Measurements from ENCODE around the gene ZNF614. TPM values are rescaled to one million over a fixed set of nuclear protein-coding genes. Genes with fewer than 3 reads are reported as not detected.
A peak's percentile ranks its signal among the peaks of the same experiment; 100 is the strongest.
"Not testable (repeated sequence)": the region's sequence is repeated elsewhere in the genome, so short reads cannot be mapped to it uniquely, and the experiment has no call there.

Gene ZNF614
- polyA plus RNA-seq, 1 experiment = 7.2 TPM

DNA sequence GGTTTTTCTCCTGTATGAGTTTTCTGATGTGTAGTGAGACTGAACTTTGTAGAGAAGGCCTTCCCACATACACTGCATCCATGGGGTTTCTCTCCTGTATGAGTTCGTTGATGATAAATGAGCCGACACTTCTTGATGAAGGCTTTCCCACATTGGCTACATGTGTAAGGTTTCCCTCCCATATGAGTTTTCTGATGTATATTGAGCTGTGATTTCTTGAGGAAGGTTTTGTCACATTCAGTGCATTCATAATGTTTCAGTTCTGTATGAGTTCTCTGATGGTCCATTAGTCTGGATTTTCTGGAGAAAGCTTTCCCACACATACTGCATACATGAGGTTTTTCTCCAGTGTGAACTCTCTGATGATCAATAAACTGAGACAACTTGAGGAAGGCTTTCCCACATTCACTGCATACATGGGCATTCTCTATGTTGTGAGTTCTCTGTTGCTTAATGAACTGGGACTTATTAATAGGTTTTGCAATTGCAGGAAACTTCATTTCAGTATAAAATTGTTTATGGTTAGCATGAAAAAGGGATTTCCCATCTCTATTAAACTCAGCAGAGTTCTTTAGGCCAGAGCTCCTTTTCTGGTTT, 34.0 kb downstream of the ZNF614 start:
- POLR2A ChIA-PET = no interaction called here
- TF ChIP-seq CTCF (IDR thresholded peaks at IDR 0.05; ENCODE audit: low read depth, low read length) = no peak
- Histone ChIP-seq H3K27ac (ENCODE audit: low read depth, low read length) (no peak overlapping the region), H3K4me3 (ENCODE audit: low read depth, low read length) (no peak overlapping the region), H3K27me3 (ENCODE audit: control insufficient read depth, insufficient read depth, low read length) (no peaks in the 10 kb centered on the region), H3K9me3 (ENCODE audit: control insufficient read depth, insufficient read depth, low read length) (peaks cover 40% of the 10 kb centered on the region)
- DNase-seq (ENCODE audit: low read depth, low spot score) = no peak
- CTCF ChIA-PET = no interaction called here

GRCh38 chr19:51993422-51993821, 34.8 kb downstream of the ZNF614 start:
- no peak for TF ChIP-seq CTCF (IDR thresholded peaks at IDR 0.05; ENCODE audit: low read depth, low read length)
- ChIA-PET POLR2A (no interaction called here), CTCF (no interaction called here)

DNA sequence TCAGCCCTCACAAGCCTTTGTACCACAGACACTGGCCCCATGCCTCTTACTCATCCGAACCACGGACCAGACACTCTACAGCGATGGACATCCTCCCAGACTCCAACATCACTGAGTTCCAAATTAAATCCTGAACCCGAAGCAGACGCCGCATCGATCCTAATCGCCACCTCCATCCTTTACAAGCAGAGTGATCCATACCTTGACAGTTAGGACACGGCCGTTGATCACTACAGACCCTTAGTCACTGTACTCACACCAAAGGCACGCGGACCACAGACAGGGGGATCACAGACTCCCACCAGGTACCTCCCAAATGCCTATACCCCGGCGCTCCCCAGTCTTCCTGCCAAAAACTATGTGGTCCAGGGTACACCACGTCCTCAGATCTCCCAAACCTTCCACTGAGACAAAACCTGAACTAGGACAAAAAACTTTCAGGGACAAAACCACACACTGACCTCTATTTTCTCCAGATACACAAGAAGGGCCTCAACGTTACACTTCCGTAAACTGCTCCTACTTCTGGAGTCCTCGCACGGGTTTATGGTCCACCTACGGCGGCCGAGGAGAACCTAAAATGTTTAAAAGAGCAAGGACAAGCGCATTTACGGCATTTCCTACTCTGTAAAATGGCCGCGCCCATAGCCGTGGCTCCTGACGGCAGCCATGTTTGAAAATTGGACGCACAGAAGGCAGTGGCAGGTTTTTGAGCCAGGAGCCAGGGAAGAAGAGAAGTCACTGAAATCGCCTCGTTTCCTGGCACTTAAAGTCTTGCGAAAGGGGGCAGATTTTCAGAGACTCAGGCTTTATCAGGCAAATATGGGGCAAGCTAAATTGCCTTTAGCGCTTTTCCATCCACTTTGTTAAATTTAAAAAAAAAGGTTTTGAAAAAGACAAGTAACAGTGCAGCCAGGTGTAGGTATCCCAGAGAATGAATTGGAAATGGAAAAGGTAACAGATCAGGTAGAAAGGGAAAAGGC, 41.6 kb downstream of the ZNF614 start, which contains the start of gene ZNF350:
Gene ZNF350, minus strand, starts transcription at position 532 of the 983 bp plus-strand sequence. CDS start 12,480 bp downstream, outside the sequence.
- DNase-seq (ENCODE audit: low read depth, low spot score) = peak; percentile 90
- TF ChIP-seq CTCF (IDR thresholded peaks at IDR 0.05; ENCODE audit: low read depth, low read length) = no peak
- ChIA-PET CTCF (no interaction called here), POLR2A (no interaction called here)
- Histone ChIP-seq H3K27ac (ENCODE audit: low read depth, low read length) (peak within 1 kb of the TSS; percentile 73), H3K27me3 (ENCODE audit: control insufficient read depth, insufficient read depth, low read length) (no peaks in the 10 kb centered on the region), H3K4me3 (ENCODE audit: low read depth, low read length) (peak within 1 kb of the TSS; percentile 96), H3K9me3 (ENCODE audit: control insufficient read depth, insufficient read depth, low read length) (peaks cover 50% of the 10 kb centered on the region)

More at GRCh38 chr19:51993422-51993821, 34.8 kb downstream of the ZNF614 start:
- Histone ChIP-seq H3K4me3 (ENCODE audit: low read depth, low read length) (no peak overlapping the region), H3K27ac (ENCODE audit: low read depth, low read length) (no peak overlapping the region), H3K9me3 (ENCODE audit: control insufficient read depth, insufficient read depth, low read length) (peaks cover 44% of the 10 kb centered on the region), H3K27me3 (ENCODE audit: control insufficient read depth, insufficient read depth, low read length) (no peaks in the 10 kb centered on the region)
- DNase-seq (ENCODE audit: low read depth, low spot score) = no peak

- no peak for TF ChIP-seq CTCF (IDR thresholded peaks at IDR 0.05; ENCODE audit: low read depth, low read length)
- Histone ChIP-seq H3K9me3 (ENCODE audit: control insufficient read depth, insufficient read depth, low read length) (peaks cover 48% of the 10 kb centered on the region), H3K27ac (ENCODE audit: low read depth, low read length) (no peak overlapping the region), H3K4me3 (ENCODE audit: low read depth, low read length) (no peak overlapping the region), H3K27me3 (ENCODE audit: control insufficient read depth, insufficient read depth, low read length) (no peaks in the 10 kb centered on the region)
- DNase-seq (ENCODE audit: low read depth, low spot score) = no peak
- ChIA-PET POLR2A (no interaction called here), CTCF (no interaction called here)
Observed at GRCh38 chr19:51983361-51983760, 44.8 kb downstream of the ZNF614 start.

GRCh38 chr19:51980926-51981325, 47.3 kb downstream of the ZNF614 start:
- H3K9me3 ChIP-seq (ENCODE audit: control insufficient read depth, insufficient read depth, low read length) = peaks cover 43% of the 10 kb centered on the region
- DNase-seq (ENCODE audit: low read depth, low spot score); H3K27ac ChIP-seq (ENCODE audit: low read depth, low read length); H3K27me3 ChIP-seq (ENCODE audit: control insufficient read depth, insufficient read depth, low read length); H3K4me3 ChIP-seq (ENCODE audit: low read depth, low read length); CTCF ChIA-PET; POLR2A ChIA-PET: not testable (repeated sequence)

Data from AG04450 (cell line).